Upper lobe of left lung (tissue), 4 donors: ENCODE results near the gene NPAS4.

ENCODE experiments used
- CTCF ChIP-seq, 6 experiments: fragments of 450-650 bp in 4 of 6; fragments of 200-600 bp in 2 of 6; sonication (generic) in 2 of 6; IDR thresholded peaks; one replicate each; pipeline ENCODE4 v1.5.1; 2016 to 2019; ENCODE audit warnings: antibody characterized with exemption in 6 of 6
- EP300 ChIP-seq, 4 donors: sonication (generic); formaldehyde crosslinking; IDR thresholded peaks; one replicate each; pipeline ENCODE4 v1.5.1; 2017; ENCODE audit warnings: antibody characterized with exemption in 4 of 4, control low read depth in 2 of 4

- TF ChIP-seq CTCF (IDR thresholded peaks at IDR 0.05) (no peak), EP300 (IDR thresholded peaks at IDR 0.05) (no peak)
Observed at GRCh38 chr11:66471142-66471541, 50.3 kb downstream of the NPAS4 start.
